Measurements from ENCODE around the gene SLC37A2.
"Not testable (repeated sequence)": the region's sequence is repeated elsewhere in the genome, so short reads cannot be mapped to it uniquely, and the experiment has no call there.

SLC37A2 gene

GRCh38 chr11:125084761-125085231 lies 21.7 kb downstream of the SLC37A2 start:
- DNase-seq: no peak

DNA sequence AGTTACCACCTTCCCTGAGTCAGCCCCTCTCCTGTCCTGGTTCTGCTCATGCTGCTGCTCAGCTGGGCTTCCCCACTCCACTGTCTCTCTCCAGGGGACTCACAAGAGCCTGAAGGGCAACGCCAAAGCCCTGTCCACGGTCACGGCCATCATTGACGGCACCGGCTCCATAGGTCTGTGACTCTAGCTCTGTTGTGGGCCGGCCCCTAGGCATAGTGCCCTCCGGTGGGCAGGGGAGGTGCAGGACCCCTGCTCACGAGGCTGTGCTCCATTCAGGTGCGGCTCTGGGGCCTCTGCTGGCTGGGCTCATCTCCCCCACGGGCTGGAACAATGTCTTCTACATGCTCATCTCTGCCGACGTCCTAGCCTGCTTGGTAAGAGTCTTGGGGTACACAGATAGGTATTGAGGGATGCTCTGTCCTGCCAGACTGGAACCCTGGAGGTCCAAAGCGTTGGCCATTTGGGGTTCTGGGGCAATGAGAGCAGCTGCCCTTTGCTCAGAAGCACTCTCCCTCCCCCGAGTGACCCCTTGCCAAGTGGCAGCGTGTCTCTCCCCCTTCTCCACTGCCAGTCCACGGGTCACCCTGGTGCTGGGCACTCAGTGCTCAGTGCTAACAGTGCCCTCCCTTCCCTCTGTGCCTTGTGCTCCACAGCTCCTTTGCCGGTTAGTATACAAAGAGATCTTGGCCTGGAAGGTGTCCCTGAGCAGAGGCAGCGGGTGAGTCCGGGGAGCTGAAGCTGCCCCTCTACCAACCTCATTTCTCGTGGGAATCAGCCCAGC lies 22.4 kb downstream of the SLC37A2 start:
- no peak for DNase-seq

- DNase-seq: no peak
Measured at GRCh38 chr11:125086633-125087296, 23.7 kb downstream of the SLC37A2 start.

GRCh38 chr11:125088123-125088522 lies 25.0 kb downstream of the SLC37A2 start:
- no peak for DNase-seq

- no peak for DNase-seq
Measured at GRCh38 chr11:125088576-125089455, 25.7 kb downstream of the SLC37A2 start.

DNA sequence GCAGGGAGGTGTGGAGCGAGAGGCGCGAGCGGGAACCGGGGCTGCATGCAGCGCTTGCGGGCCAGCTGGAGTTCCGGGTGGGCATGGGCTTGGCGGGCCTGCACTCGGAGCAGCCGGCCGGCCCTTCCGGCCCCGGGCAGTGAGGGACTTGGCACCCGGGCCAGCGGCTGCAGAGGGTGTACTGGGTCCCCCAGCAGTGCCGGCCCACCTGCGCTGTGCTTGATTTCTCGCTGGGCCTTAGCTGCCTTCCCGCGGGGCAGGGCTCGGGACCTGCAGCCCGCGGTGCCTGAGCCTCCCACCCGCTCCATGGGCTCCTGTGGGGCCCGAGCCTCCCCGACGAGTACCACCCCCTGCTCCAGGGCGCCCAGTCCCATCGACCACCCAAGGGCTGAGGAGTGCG lies 26.4 kb downstream of the SLC37A2 start:
- not testable (repeated sequence) for DNase-seq

DNA sequence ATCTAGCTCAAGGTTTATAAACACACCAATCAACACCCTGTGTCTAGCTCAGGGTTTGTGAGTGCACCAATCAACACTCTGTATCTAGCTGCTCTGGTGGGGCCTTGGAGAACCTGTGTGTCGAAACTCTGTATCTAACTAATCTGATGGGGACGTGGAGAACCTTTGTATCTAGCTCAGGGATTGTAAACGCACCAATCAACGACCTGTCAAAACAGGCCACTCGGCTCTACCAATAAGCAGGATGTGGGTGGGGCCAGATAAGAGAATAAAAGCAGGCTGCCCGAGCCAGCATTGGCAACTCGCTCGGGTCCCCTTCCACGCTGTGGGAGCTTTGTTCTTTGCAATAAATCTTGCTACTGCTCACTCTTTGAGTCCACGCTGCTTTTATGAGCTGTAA lies 27.0 kb downstream of the SLC37A2 start:
- not testable (repeated sequence) for DNase-seq

DNA sequence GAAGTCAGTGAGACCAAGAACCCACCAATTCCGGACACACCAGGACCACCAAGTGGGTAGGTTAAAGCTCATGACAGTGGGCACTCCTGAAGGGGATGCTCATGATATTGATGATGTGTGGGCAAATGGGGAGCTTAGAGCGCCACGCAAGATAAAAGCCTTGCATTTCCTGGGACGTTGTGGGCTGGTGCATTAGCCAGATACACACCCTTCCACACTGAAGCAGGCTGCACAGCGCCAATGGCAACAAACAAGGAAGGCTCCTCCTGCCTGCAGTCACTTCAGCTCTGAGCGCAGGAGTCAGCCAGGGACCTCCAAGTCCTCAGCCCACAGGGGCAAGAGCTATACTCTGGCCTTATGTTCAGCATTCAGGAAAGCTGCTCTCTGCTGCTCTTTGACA lies 27.7 kb downstream of the SLC37A2 start:
- DNase-seq: no peak

DNA sequence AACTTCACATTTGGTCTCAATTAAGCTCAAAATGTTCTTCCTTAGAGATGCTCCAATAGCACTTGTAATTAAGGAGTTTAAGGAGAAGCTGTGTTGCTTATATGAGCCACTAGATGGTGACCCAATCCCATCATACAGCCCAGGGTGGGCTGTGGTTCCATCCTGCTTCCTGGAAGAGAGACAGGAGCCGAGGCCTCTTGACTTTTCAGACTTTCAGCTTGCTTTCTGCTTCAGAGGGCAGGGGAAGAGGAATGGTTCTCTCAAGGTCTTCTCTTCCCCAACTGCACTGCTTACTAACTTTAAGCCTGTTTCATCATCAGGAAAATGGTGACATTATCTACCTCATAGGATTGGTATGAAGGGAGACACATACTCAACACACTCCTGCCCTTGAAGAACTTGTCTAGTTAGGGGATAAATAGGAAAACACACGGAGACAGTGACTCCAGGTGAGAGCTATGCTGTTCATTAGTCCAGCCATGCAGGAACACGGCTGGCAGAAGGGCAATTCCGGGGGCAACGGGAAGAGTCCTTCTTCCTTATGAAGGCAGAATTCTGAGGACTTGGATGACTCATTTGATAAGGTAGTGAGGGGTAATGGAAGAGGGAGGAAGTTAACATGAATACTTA lies 28.3 kb downstream of the SLC37A2 start:
- DNase-seq: peak; percentile 56

DNA sequence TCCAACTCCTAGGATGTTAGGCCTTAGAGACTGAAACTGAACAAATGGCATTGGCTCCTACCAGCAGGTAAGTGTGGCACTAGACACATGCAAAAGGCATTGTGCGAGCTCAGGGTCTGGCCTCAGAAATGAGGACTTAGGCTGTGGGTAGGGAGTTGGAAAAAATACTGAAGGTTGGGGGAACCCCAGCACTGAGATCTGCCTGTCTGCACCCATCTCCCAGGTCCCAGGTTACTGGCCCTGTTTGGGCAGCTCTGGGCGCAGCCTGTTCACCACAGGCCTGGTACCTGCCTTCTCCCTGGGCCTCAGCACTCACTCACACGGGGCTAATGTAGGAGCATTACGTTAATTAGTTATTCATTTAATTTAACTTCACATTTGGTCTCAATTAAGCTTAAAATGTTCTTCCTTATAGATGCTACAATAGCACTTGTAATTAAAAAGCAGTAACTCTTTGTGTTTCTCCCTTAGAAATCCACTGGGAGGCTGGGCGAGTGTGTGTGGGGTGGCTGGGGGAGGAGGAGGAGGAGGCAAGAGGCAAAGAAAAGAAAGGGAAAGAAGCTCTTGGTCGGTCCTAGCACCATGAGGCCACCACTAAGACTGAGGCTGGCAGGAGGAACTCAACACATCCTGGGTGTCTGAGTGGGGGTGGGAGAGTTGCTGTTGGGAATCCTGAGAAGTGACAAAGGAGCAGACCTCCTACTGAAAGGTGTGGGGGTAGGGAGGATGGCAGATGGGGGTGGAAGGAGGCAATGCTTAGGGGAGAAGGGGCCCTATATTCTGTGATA lies 29.0 kb downstream of the SLC37A2 start:
- no peak for DNase-seq

- DNase-seq: no peak
Measured at GRCh38 chr11:125092669-125093068, 29.6 kb downstream of the SLC37A2 start.

DNA sequence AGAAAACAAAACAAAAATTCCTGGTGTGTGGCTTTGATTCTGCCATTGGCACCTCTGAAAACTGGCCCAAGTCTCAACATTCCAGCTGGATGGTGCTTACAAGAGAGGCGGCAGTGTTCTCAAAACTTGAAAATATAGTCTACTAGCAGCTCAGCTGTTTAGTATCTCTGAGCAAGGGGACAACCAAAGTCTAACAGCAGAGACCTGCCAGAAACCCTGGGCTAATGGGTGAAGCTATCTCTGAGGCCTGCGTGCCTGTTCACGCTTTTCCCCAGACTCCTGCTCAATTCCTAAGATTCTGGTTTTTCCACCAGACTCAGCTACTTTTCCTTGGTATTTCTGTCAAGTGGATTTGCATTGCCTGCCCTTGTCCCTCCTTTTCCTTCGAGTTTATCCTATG lies 30.4 kb downstream of the SLC37A2 start:
- DNase-seq: no peak

- no peak for DNase-seq
Measured at GRCh38 chr11:125094731-125095130, 31.6 kb downstream of the SLC37A2 start.

DNA sequence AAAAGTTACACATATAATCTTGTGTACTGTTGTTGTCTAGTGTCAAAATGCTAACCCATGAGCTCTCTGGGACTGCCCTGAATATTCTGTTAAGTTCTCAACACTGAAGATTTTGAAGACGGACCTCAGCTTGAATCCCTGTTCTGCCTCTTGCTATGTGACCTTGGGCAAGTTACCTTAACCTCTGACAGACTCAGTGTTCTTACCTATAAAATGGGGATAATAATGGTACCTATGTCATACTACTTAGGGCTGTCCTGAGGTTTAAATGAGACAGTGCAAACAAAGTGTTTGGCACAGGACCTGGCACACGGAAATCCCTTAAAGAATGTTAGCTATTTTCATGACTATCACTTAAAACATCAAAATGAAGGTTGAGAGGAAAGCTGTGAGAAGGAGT lies 37.0 kb downstream of the SLC37A2 start:
- no peak for DNase-seq

DNA sequence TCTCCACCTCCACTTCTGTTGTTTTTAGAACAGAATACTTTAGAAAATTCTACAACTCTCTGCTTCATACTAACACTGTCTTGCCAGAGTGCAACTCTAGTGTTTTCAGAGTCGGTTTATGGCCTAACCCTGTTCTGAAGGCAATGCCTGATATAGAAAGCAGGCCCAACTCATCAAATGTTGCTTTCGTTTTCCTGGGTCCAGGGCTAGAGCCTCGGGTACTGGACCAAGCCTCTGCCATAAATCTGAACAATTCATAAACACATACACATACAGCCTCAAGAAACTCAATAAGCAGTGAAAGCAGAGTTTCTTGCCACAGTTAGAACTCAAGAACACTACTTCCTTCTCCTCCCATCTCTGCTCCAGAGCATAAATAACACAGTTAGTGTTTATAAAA lies 38.5 kb downstream of the SLC37A2 start:
- DNase-seq: no peak

DNA sequence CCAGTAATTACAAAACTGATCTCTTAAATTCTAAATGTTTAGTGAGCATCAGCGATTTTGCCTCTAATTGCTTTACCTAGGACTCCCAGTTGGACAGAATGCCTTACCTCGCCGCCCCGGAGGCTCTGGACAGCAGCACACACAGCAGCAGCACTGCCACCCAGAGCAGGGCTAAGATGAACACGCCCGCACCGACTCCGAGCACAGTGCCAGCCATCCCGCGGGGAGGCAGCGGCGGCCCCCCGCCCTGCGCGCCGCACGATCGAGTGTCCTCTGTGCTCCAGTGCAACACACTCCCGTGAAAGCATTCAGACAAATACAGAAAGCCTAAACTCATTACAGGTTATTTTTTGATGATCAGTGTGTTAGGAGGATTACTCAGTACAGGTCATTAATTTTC lies 38.9 kb downstream of the SLC37A2 start:
- no peak for DNase-seq

DNA sequence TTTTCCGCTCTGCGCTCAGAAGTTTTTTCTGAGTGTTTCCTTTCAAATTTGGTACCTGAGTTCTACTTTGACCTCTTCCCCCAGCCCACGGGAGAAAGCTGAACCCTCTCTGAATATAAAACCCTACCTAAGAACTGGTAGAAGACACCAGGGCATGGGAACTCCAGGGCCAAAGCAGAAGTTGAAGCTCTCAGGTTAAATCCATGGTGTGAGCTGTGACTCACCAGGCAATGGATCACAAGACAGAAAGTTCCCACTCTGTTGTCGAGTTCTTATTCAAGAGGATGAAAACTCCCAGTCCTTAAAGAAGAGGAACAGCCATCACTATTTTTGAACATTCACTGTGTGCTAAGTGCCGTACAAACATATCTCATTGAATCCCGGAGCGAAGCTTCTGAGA lies 39.4 kb downstream of the SLC37A2 start:
- DNase-seq: no peak

- DNase-seq: no peak
Measured at GRCh38 chr11:125105926-125106325, 42.8 kb downstream of the SLC37A2 start.

GRCh38 chr11:125108469-125108868 lies 45.4 kb downstream of the SLC37A2 start:
- no peak for DNase-seq

- no peak for DNase-seq
Measured at GRCh38 chr11:125110506-125110905, 47.4 kb downstream of the SLC37A2 start.

GRCh38 chr11:125111001-125111342 lies 47.9 kb downstream of the SLC37A2 start:
- DNase-seq: peak; percentile 3
